ENCODE results near the gene WDR1.

The WDR1 gene

DNA sequence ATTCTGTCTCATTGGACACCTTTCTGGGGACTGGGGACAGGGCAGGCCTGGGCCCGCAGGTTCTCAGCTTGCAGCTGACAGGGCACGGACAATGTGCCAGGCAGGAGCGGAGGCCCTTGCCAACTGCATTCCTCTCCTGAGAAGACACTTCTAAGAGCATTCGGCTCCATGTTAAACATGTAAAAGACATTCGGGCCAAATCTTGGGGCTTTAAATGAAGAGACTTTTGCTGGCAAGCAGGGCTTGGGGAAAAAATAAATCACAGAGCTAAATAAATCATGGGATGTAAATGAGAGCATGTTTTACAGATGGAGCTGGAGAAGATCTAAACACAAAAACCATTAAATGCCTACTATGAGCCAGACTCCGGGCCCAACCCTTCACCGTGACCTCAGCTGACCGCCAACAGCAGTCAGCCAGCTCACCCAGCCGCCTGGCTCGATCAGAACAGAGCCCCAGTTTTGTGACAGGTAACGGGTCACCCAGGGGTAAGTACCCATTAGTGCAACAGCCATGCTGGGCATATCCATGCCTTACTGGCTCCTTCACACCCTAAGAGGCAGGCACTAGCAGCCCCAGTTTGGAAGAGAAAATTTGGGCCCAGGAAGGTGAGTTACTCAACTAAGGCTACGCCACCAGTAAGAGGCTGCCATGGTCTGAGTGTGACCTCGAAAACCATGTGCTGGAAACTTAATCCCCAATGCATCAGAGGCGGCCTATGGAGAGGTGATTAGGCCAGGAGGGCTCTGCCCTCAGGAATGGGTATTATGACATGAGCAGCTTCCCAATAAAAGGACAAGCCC, 14.7 kb downstream of the WDR1 start:
- in situ Hi-C loops (cut with MboI; ENCODE audit: low sequenced_read_pairs): no loop called here

GRCh38 chr4:10100734-10101216, 15.8 kb downstream of the WDR1 start:
- in situ Hi-C loops (cut with MboI; ENCODE audit: low sequenced_read_pairs): no loop called here

DNA sequence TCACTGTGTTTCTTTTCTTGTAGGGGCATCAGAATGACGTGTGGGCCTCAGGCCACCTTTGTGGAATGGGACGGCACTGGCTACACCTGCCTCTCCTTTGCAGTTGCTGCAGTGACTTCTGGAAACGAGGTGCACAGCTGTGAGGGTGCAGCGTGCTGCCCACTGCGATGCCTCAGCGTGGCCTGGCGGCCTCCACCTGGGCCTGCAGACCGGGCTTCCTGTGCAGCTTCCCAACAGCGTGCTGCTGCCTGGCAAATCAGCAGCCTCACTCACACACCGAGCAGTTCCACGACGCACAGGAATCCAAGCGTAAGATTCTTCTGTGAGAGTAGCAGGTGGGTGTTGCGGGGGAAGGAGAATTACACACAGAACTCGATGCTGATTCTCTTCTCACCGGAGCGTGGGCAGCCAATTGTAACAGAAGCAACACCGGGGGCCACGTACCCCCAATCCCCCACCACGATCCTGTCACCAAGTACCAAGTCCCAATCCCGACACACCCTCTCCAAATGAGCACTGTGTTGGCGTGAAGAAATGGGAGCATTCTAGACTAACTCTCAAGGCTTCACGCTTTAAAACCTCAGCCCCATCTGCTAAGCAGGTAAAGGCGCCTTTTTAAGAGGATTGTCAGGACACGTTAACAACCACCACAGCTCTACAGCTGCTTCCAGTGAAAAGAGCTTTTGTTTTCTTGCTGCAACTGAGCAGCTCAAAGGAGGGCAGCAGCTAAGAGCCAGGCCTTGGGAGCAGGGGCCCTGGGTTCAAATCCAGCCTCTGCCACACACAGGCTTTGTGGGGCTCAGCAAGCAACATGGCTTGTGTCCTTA, 16.9 kb downstream of the WDR1 start:
- in situ Hi-C loops (cut with MboI; ENCODE audit: low sequenced_read_pairs): no loop called here

DNA sequence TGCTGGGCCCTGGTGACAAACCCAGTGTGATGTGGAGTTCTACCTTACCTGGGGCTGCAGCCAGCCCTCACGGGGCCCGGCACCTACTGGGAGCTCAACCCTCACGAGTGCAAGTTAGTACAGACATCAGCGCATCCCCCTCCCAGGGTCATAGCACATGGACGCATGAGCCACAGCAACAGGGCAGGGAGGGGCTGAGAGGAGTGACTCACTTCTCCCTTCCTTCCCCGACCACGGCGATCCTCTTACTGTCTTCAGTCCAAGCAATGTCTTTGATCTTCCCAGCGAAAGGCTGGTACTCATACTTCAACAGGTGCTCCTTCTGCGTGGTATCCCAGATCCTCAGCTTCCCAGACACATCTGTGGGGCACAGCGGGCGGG, 17.8 kb downstream of the WDR1 start:
- in situ Hi-C loops (cut with MboI; ENCODE audit: low sequenced_read_pairs): no loop called here

DNA sequence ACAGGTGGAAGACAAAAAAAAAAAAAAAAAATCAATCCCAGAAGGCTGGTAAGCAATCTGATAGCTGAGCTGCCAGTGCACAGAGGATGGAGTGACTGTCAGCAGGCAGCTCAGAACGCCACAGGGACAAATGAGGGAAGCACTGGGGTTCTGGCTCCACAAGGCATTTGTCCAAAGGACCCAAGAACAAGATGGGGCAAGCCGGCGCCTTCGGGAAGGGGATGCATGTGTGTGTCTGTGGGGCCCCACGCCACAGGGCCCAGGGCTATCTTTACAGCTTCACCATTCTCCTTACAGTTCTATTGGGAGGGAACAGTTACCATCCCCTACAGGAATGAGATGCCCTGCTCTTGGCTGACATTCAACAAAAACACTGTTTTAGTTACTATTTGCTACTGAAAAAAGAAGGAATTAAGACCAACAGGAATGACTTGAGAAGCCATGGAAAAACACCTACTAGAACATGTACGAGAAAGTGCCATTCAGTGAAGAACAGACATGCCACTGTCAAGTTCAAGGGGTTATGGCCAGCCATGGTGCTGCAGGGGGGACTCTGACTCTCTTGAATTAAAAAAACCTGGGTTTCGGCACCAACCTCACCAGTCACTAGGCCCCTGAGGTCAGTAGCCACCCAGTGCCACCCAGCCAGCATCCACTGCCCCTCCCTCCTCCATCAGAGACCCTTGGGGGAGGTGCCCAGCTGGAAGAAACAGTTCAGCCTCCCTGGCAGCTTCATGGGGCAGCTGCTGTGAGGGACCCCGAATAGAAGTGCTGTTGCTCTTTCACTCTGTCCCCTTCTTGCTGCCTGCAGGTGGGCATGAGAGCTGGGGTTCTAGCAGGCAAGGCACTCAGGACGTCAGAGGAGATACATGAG, 18.5 kb downstream of the WDR1 start:
- in situ Hi-C loops (cut with MboI; ENCODE audit: low sequenced_read_pairs): no loop called here

- in situ Hi-C loops (cut with MboI; ENCODE audit: low sequenced_read_pairs): no loop called here
Observed at GRCh38 chr4:10096978-10097335, 19.6 kb downstream of the WDR1 start.

DNA sequence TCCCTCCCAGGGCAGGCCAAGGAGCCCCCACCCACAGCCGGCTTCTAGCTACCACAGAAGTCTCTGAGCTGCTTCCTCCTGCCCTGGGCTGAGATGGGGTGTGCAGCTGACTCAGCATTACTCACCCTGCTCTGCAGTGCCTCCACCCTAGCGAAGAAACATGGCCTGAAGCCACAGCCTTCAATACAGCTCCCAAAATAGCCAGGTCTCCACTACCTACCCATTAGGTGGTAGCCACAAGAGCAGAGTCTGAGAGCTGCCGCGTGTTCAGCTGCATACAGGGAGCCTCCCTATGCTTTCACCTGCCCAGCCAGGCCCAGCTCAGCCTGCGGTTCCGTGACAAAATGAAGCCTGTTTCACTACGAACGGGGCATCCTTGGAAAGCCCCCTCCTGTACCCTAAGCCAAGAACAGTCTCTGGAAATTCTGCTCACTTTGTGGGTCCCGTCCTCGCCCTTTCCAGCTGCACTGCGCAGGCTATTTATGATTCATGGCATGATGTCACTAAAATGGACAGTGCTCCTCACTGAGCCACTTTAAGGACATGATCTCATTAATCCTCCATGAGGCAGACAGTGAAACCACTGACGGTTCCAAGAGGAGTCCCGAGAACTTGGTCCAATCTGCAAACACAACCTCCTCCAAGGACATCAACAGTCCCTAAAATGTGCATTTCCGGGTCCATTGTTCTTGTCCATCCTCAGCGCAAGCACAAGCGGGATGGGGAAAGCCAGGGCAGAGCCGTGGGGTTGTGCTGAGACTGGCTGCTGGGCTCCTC, 20.2 kb downstream of the WDR1 start:
- in situ Hi-C loops (cut with MboI; ENCODE audit: low sequenced_read_pairs): no loop called here

- in situ Hi-C loops (cut with MboI; ENCODE audit: low sequenced_read_pairs): no loop called here
Observed at GRCh38 chr4:10095296-10095991, 21.2 kb downstream of the WDR1 start.

DNA sequence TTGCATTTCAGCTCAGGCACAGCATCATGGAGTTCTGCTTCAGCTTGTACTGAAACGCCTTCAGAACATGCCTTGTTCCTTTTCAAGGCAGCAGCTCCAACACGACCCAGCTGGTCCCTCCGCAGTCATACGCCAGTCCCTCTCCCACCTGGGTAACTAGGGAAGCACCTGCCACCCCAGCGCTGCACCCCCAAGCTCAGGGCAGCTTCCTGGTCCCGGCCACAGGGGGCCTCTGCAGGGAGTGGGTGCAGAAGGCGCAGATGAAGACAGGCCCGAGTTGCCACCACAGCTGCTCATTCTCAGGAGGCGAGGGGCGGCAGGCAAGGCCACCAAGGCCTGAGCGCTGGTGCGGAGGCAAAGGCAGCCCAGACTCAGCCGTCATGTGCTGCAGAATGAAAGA, 21.8 kb downstream of the WDR1 start:
- in situ Hi-C loops (cut with MboI; ENCODE audit: low sequenced_read_pairs): no loop called here

- in situ Hi-C loops (cut with MboI; ENCODE audit: low sequenced_read_pairs): no loop called here
Observed at GRCh38 chr4:10093801-10094552, 22.6 kb downstream of the WDR1 start.

- in situ Hi-C loops (cut with MboI; ENCODE audit: low sequenced_read_pairs): no loop called here
Observed at GRCh38 chr4:10093271-10093621, 23.4 kb downstream of the WDR1 start.

- in situ Hi-C loops (cut with MboI; ENCODE audit: low sequenced_read_pairs): no loop called here
Observed at GRCh38 chr4:10092481-10093270, 23.9 kb downstream of the WDR1 start.

- in situ Hi-C loops (cut with MboI; ENCODE audit: low sequenced_read_pairs): no loop called here
Observed at GRCh38 chr4:10091531-10092181, 24.9 kb downstream of the WDR1 start.

DNA sequence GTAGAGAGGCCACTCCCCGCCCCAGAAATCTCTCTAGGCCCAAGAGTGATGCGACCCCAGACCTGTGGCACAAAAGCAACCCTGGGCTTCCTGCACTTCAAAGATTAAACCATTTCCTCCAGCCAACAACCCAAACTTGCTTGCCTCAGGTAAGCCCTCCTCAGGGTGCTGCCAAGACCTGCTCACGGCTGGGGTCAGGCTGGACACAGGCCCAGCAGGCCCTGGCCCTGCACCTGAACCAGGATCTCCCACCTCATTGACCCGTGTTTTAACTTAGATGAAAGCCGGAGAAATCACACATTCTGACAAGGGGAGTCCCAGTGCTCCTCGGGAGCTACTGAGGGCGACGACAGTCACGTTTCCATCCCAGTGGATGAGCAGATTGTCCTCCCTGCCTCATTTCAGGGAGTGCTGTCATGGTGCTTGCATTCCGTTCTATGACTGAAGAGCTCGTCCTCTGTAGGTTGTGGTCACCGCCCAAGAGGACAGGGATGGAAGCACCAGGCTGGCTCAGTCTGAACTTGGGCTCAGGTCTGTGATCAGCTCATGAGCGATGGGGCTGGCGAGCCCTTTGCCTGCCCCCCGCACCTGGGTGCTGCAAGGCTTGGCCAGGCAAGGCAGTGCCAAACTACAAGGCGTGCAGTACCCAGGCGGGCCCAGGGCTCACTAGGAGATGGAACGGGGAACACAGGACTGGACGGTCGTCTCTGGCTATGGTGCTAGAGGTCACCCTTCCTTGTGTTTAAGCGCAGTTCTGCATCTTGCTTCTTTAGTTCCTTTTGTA, 25.9 kb downstream of the WDR1 start:
- in situ Hi-C loops (cut with MboI; ENCODE audit: low sequenced_read_pairs): no loop called here

- in situ Hi-C loops (cut with MboI; ENCODE audit: low sequenced_read_pairs): no loop called here
Observed at GRCh38 chr4:10089346-10089745, 27.3 kb downstream of the WDR1 start.

GRCh38 chr4:10088135-10089010, 28.2 kb downstream of the WDR1 start:
- in situ Hi-C loops (cut with MboI; ENCODE audit: low sequenced_read_pairs): no loop called here
